OCI-LY1 (cell line): Measurements from ENCODE around the gene GPR160.

Source experiments
- EZH2 ChIP-seq: fragments of 200-600 bp; sonication (generic), shearing (Covaris generic); IDR thresholded peaks from 2 replicates; pipeline ENCODE4 v1.8.0; 2017; ENCODE audit warnings: borderline replicate concordance, mixed run types, mild to moderate bottlenecking, antibody characterized with exemption, low read length, moderate library complexity, mixed read lengths
- TF ChIP-seq, protein P1 (sequence below): fragments of 200-600 bp; sonication (generic), shearing (Covaris generic); IDR thresholded peaks from 2 replicates; pipeline ENCODE4 v1.5.1; 2017; ENCODE audit warnings: mild to moderate bottlenecking, antibody characterized with exemption, low read length, moderate library complexity, mixed read lengths

DNA sequence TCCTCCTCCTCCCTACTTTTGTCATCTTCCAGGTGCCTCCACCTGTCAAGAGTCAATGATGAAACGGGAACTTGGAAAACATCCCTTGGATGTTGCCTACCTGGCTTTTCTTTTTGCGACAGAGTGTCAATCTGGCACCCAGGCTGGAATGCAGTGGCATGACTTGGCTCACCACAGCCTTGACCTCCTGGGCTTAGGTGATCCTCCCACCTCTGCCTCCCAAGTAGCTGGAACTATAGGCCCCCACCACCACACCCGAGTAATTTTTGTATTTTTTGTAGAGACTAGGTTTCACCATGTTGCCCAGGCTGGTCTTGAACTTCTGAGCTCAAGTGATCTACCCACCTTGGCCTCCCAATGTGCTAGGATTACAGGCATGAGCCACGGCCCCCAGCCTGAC lies 42.8 kb downstream of the GPR160 start:
- no peak for TF ChIP-seq EZH2
- TF ChIP-seq, protein P1, sequence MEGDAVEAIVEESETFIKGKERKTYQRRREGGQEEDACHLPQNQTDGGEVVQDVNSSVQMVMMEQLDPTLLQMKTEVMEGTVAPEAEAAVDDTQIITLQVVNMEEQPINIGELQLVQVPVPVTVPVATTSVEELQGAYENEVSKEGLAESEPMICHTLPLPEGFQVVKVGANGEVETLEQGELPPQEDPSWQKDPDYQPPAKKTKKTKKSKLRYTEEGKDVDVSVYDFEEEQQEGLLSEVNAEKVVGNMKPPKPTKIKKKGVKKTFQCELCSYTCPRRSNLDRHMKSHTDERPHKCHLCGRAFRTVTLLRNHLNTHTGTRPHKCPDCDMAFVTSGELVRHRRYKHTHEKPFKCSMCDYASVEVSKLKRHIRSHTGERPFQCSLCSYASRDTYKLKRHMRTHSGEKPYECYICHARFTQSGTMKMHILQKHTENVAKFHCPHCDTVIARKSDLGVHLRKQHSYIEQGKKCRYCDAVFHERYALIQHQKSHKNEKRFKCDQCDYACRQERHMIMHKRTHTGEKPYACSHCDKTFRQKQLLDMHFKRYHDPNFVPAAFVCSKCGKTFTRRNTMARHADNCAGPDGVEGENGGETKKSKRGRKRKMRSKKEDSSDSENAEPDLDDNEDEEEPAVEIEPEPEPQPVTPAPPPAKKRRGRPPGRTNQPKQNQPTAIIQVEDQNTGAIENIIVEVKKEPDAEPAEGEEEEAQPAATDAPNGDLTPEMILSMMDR, result no peak
